ENCODE data around the gene FOXO1.

GRCh38 chr13:40682449-40683240 lies 16.2 kb upstream of the FOXO1 start:
- TF ChIP-seq, protein P1, sequence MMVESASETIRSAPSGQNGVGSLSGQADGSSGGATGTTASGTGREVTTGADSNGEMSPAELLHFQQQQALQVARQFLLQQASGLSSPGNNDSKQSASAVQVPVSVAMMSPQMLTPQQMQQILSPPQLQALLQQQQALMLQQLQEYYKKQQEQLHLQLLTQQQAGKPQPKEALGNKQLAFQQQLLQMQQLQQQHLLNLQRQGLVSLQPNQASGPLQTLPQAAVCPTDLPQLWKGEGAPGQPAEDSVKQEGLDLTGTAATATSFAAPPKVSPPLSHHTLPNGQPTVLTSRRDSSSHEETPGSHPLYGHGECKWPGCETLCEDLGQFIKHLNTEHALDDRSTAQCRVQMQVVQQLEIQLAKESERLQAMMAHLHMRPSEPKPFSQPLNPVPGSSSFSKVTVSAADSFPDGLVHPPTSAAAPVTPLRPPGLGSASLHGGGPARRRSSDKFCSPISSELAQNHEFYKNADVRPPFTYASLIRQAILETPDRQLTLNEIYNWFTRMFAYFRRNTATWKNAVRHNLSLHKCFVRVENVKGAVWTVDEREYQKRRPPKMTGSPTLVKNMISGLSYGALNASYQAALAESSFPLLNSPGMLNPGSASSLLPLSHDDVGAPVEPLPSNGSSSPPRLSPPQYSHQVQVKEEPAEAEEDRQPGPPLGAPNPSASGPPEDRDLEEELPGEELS (CRISPR knock-in tag; IDR thresholded peaks at IDR 0.05; ENCODE audit: borderline replicate concordance), result no peak
- no peak for TF ChIP-seq YY1 (IDR thresholded peaks at IDR 0.05; ENCODE audit: borderline replicate concordance in 1 of 3, control insufficient read depth in 1 of 3, extremely low read depth in 1 of 3, insufficient read depth in 3 of 3, insufficient read length in 1 of 3, insufficient replicate concordance in 2 of 3, low read depth in 1 of 3, low read length in 2 of 3)
- TF ChIP-seq EZH2 (IDR thresholded peaks at IDR 0.05; ENCODE audit: borderline replicate concordance, low read depth, low read length), result no peak
